Lung (tissue), 12 donors: ENCODE results near the gene NCAN. TPM values are rescaled to one million over a fixed set of nuclear protein-coding genes. Genes with fewer than 3 reads are reported as not detected.
"Not testable (repeated sequence)": the region's sequence is repeated elsewhere in the genome, so short reads cannot be mapped to it uniquely, and the experiment has no call there.

Source experiments
- ATAC-seq: fragments of 200-7000 bp; cut with Tn5 transposase; one replicate; pipeline ENCODE4 v1.9.1; 2020; ENCODE audit warnings: moderate number of reproducible peaks; ENCODE audit not compliant: insufficient read depth, low FRiP score
- DNase-seq, 3 donors: peaks; one replicate each; pipeline ENCODE4 v3.0.0-alpha.2; 2013 to 2017
- H3K27ac ChIP-seq, 2 donors: one replicate each; pipeline ENCODE4 v1.5.1; 2013; ENCODE audit warnings: mild to moderate bottlenecking in 2 of 2, moderate library complexity in 2 of 2, control low read depth in 1 of 2, inconsistent platforms in 1 of 2, low read depth in 1 of 2, low read length in 1 of 2
- H3K27me3 ChIP-seq, 3 donors: one replicate each; pipeline ENCODE4 v1.5.1; 2013; ENCODE audit warnings: low read length in 2 of 3; ENCODE audit not compliant: control insufficient read depth in 3 of 3, insufficient read depth in 3 of 3
- H3K36me3 ChIP-seq, 4 donors: one replicate each; pipeline ENCODE4 v1.5.1; 2013; ENCODE audit warnings: low read length in 4 of 4, mild to moderate bottlenecking in 1 of 4, moderate library complexity in 1 of 4; ENCODE audit not compliant: control insufficient read depth in 4 of 4, insufficient read depth in 4 of 4
- H3K4me1 ChIP-seq, 5 donors: one replicate each; pipeline ENCODE4 v1.5.1; 2013; ENCODE audit warnings: low read length in 5 of 5, mild to moderate bottlenecking in 2 of 5, moderate library complexity in 1 of 5; ENCODE audit not compliant: control insufficient read depth in 5 of 5, insufficient read depth in 5 of 5
- H3K4me3 ChIP-seq: one replicate; pipeline ENCODE4 v1.5.1; 2013; ENCODE audit warnings: mild to moderate bottlenecking, control low read depth, moderate library complexity
- H3K9ac ChIP-seq, 2 donors: one replicate each; pipeline ENCODE4 v1.5.1; 2013; ENCODE audit warnings: low read length in 2 of 2, control low read depth in 1 of 2; ENCODE audit not compliant: insufficient read depth in 1 of 2
- H3K9me3 ChIP-seq, 4 donors: one replicate each; pipeline ENCODE4 v1.5.1; 2013; ENCODE audit warnings: low read length in 3 of 4, mild to moderate bottlenecking in 1 of 4, moderate library complexity in 1 of 4; ENCODE audit not compliant: control insufficient read depth in 4 of 4, insufficient read depth in 3 of 4
- WGBS, 2 donors: extraction: QIAGEN DNeasy Blood & Tissue Kit; methylation state at CpG; one replicate each; pipeline ENCODE4 v1.1.7; 2013; 5-methylcytosine and 5-hydroxymethylcytosine counted together
- polyA plus RNA-seq, 2 donors: library from polyadenylated mRNA; stranded (reverse); fragments of 200-250 nt; gene quantifications; one replicate each; pipeline ENCODE4 v1.2.1, GENCODE V29; 2013
- total RNA-seq, 2 donors: library from RNA; depleted of rRNA in 1 of 2; stranded (reverse); fragments of >200 nt in 1 of 2; gene quantifications; one replicate each; pipeline ENCODE4 v1.2.1, GENCODE V29; 2014 to 2021
- TF ChIP-seq, protein P1 (sequence below): IDR thresholded peaks from 2 replicates; pipeline ENCODE4 v1.5.1; 2012; ENCODE audit warnings: mild to moderate bottlenecking; ENCODE audit errors: control extremely low read depth, extremely low read depth
- donor health status: control.
- donor health status: control.
- donor health status: Bipolar disorder and iron deficiency.
- donor health status: healthy.
- donor health status: DM: yes; HTN: yes; CAD: no.

NCAN gene
- total and polyA plus RNA-seq, 4 donors = 0.01 to 0.06 (median 0.03) TPM; not detected in 1

DNA sequence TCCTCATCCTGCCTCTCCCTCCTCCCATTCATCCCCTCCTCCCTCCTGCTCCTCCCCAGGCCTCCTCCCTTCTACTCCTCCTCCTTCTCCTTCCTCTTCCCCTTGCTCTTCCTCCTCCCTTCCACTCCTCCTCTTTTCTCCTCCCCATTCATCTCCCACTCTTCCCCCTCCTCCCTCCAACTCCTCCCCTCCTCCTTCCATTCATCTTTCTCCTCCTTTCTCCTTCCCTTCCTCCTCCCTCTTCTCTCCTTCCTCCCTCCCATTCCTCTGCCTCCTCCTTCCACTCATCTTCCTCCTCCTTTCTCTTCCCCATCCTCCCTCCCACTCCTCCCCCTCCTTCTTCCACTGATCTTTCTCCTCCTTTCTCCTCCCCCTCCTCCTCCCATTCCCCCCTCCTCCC, 27.9 kb downstream of the NCAN start:
- peaks cover 0 to 2% (median 2%) of the 10 kb centered on the region in 3 donors for H3K27me3 ChIP-seq
- peaks cover 0 to 6% (median 3%) of the 10 kb centered on the region in 4 donors for H3K9me3 ChIP-seq
- TF ChIP-seq, protein P1, sequence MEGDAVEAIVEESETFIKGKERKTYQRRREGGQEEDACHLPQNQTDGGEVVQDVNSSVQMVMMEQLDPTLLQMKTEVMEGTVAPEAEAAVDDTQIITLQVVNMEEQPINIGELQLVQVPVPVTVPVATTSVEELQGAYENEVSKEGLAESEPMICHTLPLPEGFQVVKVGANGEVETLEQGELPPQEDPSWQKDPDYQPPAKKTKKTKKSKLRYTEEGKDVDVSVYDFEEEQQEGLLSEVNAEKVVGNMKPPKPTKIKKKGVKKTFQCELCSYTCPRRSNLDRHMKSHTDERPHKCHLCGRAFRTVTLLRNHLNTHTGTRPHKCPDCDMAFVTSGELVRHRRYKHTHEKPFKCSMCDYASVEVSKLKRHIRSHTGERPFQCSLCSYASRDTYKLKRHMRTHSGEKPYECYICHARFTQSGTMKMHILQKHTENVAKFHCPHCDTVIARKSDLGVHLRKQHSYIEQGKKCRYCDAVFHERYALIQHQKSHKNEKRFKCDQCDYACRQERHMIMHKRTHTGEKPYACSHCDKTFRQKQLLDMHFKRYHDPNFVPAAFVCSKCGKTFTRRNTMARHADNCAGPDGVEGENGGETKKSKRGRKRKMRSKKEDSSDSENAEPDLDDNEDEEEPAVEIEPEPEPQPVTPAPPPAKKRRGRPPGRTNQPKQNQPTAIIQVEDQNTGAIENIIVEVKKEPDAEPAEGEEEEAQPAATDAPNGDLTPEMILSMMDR = no peak
- H3K36me3 ChIP-seq = no peaks in the 10 kb centered on the region
- H3K4me3 ChIP-seq = no peak overlapping the region
- ATAC-seq (no peak), DNase-seq (no peak)
- H3K4me1 ChIP-seq = no peaks in the 10 kb centered on the region
- H3K9ac ChIP-seq = no peak overlapping the region
- H3K27ac ChIP-seq = no peak overlapping the region

DNA sequence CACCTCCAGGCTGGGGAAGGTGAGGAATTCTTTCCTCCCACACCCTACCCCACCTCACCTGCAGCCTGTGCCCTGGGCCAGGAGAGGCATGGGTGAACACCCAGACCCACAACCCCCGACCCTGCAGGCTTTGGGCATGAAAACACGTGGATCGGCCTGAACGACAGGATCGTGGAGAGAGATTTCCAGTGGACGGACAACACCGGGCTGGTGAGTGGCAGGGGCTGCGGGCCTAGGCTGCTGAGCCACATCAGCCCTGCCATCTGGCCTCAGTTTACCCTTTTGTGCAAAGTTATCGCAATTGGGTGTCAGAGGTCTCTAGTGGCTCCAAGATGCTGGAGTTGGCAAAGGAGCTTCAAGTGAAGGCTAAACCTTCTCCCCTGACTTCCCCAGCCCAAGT, 28.7 kb downstream of the NCAN start:
- no peak overlapping the region for H3K9ac ChIP-seq
- H3K9me3 ChIP-seq = peaks cover 0 to 2% (median under 1%) of the 10 kb centered on the region in 4 donors
- H3K4me1 ChIP-seq = no peaks in the 10 kb centered on the region
- DNase-seq (no peak), ATAC-seq (no peak)
- 78 to 83% methylated on average over 9 of the region's 9 CpGs for WGBS, 2 donors
- no peak overlapping the region for H3K4me3 ChIP-seq
- TF ChIP-seq, protein P1 = no peak
- H3K27ac ChIP-seq = no peak overlapping the region
- H3K27me3 ChIP-seq = peaks cover 0 to 2% (median 2%) of the 10 kb centered on the region in 3 donors
- H3K36me3 ChIP-seq = no peaks in the 10 kb centered on the region

DNA sequence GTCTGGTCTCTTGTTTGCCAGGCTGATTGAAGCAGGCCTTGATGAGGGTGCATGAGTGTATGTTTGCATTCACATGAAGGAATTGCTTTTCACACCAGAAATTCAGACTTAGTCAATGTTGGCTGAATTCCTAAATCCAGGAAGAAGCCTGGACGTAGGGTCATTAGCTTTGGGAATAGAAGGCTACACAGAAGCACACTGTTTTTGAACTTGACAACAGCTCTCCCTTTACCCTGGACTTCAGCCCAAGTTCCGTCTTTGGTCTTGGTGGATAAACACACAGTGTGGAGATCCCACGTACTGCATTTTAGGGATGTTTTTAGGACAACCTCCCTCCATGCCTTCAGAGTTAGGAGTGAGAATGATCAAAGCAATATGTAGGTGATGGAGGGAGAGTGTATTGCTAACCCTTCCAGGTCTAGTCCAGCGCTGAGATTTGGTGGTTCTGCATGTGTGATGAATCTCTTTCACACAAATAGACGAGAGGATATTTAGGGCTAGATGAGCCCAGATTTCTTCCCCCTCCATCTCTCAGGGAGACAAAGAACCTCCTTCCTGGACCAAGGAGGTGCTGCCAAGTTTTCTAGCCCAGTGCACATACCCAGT, 38.5 kb downstream of the NCAN start:
- DNase-seq (peak in 2 of 3 donors; percentile 14 to 46), ATAC-seq (no peak)
- Histone ChIP-seq H3K36me3 (no peaks in the 10 kb centered on the region), H3K4me3 (no peak overlapping the region), H3K9ac (no peak overlapping the region), H3K27ac (no peak overlapping the region), H3K9me3 (peaks cover 0 to 8% (median 2%) of the 10 kb centered on the region in 4 donors), H3K4me1 (peaks cover 0 to 1% (median 0%) of the 10 kb centered on the region in 5 donors), H3K27me3 (peaks cover 0 to 4% (median 0%) of the 10 kb centered on the region in 3 donors)
- 49 to 69% methylated on average over 5 of the region's 5 CpGs for WGBS, 2 donors
- TF ChIP-seq, protein P1 = no peak

DNA sequence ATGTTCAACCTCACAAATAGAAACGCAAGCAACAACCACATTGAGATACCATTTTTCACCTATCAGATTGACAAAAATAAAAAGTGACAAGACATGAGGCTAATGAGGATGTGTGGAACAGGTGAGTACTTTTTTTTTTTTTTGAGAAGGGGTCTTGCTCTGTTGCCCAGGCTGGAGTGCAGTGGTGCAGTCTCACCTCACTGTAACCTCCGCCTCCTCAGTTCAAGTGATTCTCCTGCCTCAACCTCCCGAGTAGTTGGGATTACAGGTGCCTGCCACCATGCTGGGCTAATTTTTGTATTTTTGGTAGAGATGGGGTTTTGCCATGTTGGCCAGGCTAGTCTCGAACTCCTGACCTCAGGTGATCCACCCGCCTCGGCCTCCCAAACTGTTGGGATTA, 41.7 kb downstream of the NCAN start:
- H3K9ac ChIP-seq, ATAC-seq, H3K27ac ChIP-seq, H3K27me3 ChIP-seq, H3K4me1 ChIP-seq, H3K4me3 ChIP-seq, DNase-seq, H3K36me3 ChIP-seq, H3K9me3 ChIP-seq: not testable (repeated sequence)
- 88 to 92% methylated on average over 6 of the region's 6 CpGs for WGBS, 2 donors
